ENCODE results near the gene CAVIN2.

The CAVIN2 gene

DNA sequence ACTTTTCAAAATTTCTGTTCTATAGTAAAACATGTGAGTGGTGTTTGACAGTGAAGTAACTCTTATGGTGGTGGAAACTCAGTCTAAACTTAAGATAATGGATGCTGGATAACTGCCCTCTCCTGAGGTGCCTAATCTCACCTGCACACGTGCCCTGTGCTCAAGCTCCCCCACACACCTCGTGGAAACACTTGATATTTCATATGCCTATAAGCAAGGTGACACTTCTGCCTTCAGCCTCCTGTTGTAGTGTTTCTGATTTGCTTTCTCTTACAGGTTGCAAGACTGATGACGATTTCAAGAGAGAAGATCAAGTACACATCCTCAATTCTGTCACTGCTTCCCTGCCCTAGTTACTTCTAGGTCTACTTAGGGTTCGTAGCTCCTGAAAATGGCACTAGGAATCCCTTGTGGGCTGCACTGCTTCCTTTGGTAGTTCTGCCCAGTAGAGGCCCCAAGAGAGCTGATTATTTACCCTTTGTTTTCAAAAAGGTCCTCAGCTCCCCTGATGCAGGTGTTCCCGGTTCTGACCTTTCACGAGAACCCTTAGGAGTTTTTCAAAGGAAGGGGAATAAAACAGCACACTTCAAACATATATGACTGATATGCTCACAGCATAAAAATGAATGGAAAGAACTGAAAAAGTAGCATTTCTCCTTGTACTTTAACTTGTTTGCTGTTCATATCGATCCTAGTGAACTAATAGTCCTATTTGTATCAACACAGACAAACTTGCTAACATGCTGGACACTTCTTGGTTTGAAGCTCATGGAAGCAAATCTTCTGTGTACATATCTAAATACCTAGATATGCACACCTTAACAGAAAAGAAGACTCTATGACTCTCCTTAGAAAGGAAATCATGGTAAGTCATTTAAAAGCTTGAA, 6.7 kb downstream of the CAVIN2 start:
- H3K9me3 ChIP-seq (replicated peaks; ENCODE audit: insufficient read depth, low read length): no peaks in the 10 kb centered on the region
- H3K4me1 ChIP-seq (ENCODE audit: low read length): no peaks in the 10 kb centered on the region
- H3K27ac ChIP-seq (ENCODE audit: low read length): no peak overlapping the region
- no peak overlapping the region for H3K4me2 ChIP-seq (ENCODE audit: low read depth, low read length)
- H3K9me2 ChIP-seq (replicated peaks; ENCODE audit: insufficient read depth, low read length): no peaks in the 10 kb centered on the region
- no peaks in the 10 kb centered on the region for H3K27me3 ChIP-seq (replicated peaks; ENCODE audit: insufficient read depth, low read length)
- no peaks in the 10 kb centered on the region for H4K20me1 ChIP-seq (ENCODE audit: insufficient read depth, low read length)
- DNase-seq: no peak
- H2AFZ ChIP-seq (ENCODE audit: low read length): no peak overlapping the region
- H3K36me3 ChIP-seq (replicated peaks; ENCODE audit: insufficient read depth, low read length): no peaks in the 10 kb centered on the region
- TF ChIP-seq EZH2 (optimal IDR thresholded peaks at IDR 0.05; ENCODE audit: low read depth, low read length): no peak
- H3F3A ChIP-seq (ENCODE audit: insufficient read depth, low read length): no peaks in the 10 kb centered on the region
- no peak overlapping the region for H3K9ac ChIP-seq (ENCODE audit: low read length)
- no peak overlapping the region for H3K4me3 ChIP-seq (ENCODE audit: low read length)
- no peaks in the 10 kb centered on the region for H3K79me2 ChIP-seq (ENCODE audit: low read length)

DNA sequence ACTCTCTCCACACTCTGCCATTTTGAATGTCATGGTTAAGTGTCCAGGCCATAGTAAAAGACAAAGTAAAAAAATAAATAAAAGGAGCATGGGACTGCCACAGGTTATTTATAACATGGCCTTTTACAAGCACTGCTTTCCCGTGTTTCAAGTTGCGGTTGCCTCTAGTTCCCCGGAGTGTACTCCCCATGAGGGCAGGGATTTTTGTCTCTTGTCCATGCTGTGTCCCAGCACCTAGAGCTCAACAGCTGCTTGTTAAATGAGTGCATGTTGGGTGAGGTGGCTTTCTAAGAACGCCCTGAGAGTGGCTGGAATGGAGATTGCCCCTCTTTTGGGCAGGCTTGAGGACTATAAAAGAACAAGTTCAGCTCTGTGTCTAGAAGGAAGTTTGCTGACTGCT, 8.4 kb downstream of the CAVIN2 start:
- TF ChIP-seq EZH2phosphoT487 (IDR thresholded peaks at IDR 0.05; ENCODE audit: low read length): no peak
- TF ChIP-seq EZH2 (optimal IDR thresholded peaks at IDR 0.05; ENCODE audit: low read depth, low read length): no peak
- TF ChIP-seq, protein P1, sequence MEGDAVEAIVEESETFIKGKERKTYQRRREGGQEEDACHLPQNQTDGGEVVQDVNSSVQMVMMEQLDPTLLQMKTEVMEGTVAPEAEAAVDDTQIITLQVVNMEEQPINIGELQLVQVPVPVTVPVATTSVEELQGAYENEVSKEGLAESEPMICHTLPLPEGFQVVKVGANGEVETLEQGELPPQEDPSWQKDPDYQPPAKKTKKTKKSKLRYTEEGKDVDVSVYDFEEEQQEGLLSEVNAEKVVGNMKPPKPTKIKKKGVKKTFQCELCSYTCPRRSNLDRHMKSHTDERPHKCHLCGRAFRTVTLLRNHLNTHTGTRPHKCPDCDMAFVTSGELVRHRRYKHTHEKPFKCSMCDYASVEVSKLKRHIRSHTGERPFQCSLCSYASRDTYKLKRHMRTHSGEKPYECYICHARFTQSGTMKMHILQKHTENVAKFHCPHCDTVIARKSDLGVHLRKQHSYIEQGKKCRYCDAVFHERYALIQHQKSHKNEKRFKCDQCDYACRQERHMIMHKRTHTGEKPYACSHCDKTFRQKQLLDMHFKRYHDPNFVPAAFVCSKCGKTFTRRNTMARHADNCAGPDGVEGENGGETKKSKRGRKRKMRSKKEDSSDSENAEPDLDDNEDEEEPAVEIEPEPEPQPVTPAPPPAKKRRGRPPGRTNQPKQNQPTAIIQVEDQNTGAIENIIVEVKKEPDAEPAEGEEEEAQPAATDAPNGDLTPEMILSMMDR (IDR thresholded peaks at IDR 0.05; ENCODE audit: low read length): no peak
- Histone ChIP-seq H2AFZ (ENCODE audit: low read length) (no peak overlapping the region), H3K4me2 (ENCODE audit: low read depth, low read length) (no peak overlapping the region), H3K36me3 (replicated peaks; ENCODE audit: insufficient read depth, low read length) (no peaks in the 10 kb centered on the region), H3K9me2 (replicated peaks; ENCODE audit: insufficient read depth, low read length) (no peaks in the 10 kb centered on the region), H3K27me3 (replicated peaks; ENCODE audit: insufficient read depth, low read length) (no peaks in the 10 kb centered on the region), H3K4me1 (ENCODE audit: low read length) (no peaks in the 10 kb centered on the region), H3K79me2 (ENCODE audit: low read length) (no peaks in the 10 kb centered on the region), H3K9ac (ENCODE audit: low read length) (no peak overlapping the region), H4K20me1 (ENCODE audit: insufficient read depth, low read length) (no peaks in the 10 kb centered on the region), H3K9me3 (replicated peaks; ENCODE audit: insufficient read depth, low read length) (no peaks in the 10 kb centered on the region), H3F3A (ENCODE audit: insufficient read depth, low read length) (no peaks in the 10 kb centered on the region), H3K27ac (ENCODE audit: low read length) (no peak overlapping the region), H3K4me3 (ENCODE audit: low read length) (no peak overlapping the region)
- no peak for DNase-seq

DNA sequence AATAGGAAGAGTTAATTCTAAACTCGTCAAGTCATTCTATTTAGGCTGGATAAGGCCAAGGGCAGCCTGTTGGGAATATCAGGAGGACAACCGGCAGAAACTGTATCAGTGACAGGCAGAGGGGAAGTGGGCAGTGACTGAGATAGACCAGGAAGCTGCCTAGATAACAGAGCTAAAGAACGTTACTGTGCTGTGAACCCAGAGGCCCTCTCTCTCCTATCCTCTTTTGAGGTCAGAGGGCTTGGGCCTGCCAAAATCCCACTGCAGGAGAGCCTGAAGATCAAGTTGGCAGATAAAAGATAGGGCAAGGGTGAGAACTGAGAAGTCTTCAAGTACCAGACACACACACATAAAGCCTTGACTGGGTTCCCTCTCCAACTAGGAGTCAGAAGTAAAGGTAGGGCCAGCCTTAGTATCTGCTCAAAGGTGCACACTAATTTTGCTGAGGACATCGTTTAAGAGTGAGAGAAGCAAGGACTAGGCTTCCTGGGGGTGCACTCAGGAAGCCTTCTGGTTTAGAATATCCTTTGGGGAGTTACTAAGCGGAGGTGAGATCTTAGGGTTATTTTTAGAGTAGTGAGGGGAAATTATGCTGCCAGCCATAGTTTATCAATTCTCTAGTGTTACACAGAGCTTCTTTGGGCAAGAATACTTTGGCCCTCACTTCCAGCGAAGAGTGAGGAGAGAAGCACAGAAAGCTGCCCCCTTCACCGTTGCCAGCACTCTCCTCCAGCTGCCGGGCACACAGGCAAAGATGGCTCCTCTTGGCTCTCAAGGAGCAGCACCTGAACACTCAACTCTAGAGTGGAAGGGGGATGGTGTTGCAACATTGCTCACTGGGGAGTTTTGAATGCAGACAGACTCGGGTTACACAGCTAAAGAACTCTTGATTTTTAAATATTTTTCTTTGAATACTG, 9.8 kb downstream of the CAVIN2 start:
- Histone ChIP-seq H3F3A (ENCODE audit: insufficient read depth, low read length) (no peaks in the 10 kb centered on the region), H3K27me3 (replicated peaks; ENCODE audit: insufficient read depth, low read length) (no peaks in the 10 kb centered on the region), H3K79me2 (ENCODE audit: low read length) (no peaks in the 10 kb centered on the region), H4K20me1 (ENCODE audit: insufficient read depth, low read length) (no peaks in the 10 kb centered on the region), H3K36me3 (replicated peaks; ENCODE audit: insufficient read depth, low read length) (no peaks in the 10 kb centered on the region), H3K9me3 (replicated peaks; ENCODE audit: insufficient read depth, low read length) (no peaks in the 10 kb centered on the region), H3K4me3 (ENCODE audit: low read length) (no peak overlapping the region), H3K27ac (ENCODE audit: low read length) (no peak overlapping the region), H3K4me1 (ENCODE audit: low read length) (no peaks in the 10 kb centered on the region), H3K9ac (ENCODE audit: low read length) (no peak overlapping the region), H3K9me2 (replicated peaks; ENCODE audit: insufficient read depth, low read length) (no peaks in the 10 kb centered on the region), H3K4me2 (ENCODE audit: low read depth, low read length) (no peak overlapping the region), H2AFZ (ENCODE audit: low read length) (no peak overlapping the region)
- no peak for DNase-seq
- TF ChIP-seq EZH2phosphoT487 (IDR thresholded peaks at IDR 0.05; ENCODE audit: low read length) (no peak), EZH2 (optimal IDR thresholded peaks at IDR 0.05; ENCODE audit: low read depth, low read length) (no peak)
- TF ChIP-seq, protein P1 (IDR thresholded peaks at IDR 0.05; ENCODE audit: low read length): no peak
